Psoas muscle (tissue), 8 donors: ENCODE measurements around the gene ALPK1. TPM values are rescaled to one million over a fixed set of nuclear protein-coding genes. Genes with fewer than 3 reads are reported as not detected.

Source experiments
- ATAC-seq, 4 donors: fragments of 200-7000 bp; cut with Tn5 transposase; one replicate each; pipeline ENCODE4 v1.9.1; 2020; ENCODE audit warnings: moderate library complexity in 3 of 4, mild to moderate bottlenecking in 2 of 4
- DNase-seq, 2 donors: peaks; one replicate each; pipeline ENCODE4 v3.0.0-alpha.2; 2020
- H3K27ac ChIP-seq: fragments of 200-600 bp; one replicate; pipeline ENCODE4 v1.8.0; 2022
- H3K27me3 ChIP-seq, 3 donors: fragments of 200-600 bp in 1 of 3; one replicate each; pipeline versions ENCODE4 v1.6.1 to v1.8.0; 2013 to 2022; ENCODE audit warnings: low read length in 2 of 3, mild to moderate bottlenecking in 2 of 3, moderate library complexity in 1 of 3; ENCODE audit not compliant: insufficient read depth in 3 of 3
- H3K36me3 ChIP-seq, 2 donors: fragments of 200-600 bp in 1 of 2; one replicate each; pipeline versions ENCODE4 v1.6.1 to v1.8.0; 2013 to 2022; ENCODE audit warnings: low read depth in 1 of 2, mild to moderate bottlenecking in 1 of 2, moderate library complexity in 1 of 2; ENCODE audit not compliant: insufficient read depth in 1 of 2
- H3K4me1 ChIP-seq: fragments of 200-600 bp; one replicate; pipeline ENCODE4 v1.8.0; 2022
- H3K4me3 ChIP-seq: fragments of 200-600 bp; one replicate; pipeline ENCODE4 v1.8.0; 2022; ENCODE audit warnings: mild to moderate bottlenecking
- H3K9me3 ChIP-seq: fragments of 200-600 bp; one replicate; pipeline ENCODE4 v1.8.0; 2022
- WGBS, 3 donors: extraction: QIAGEN DNeasy Blood & Tissue Kit; methylation state at CpG; one replicate each; pipeline versions ENCODE4 v1.1.6 to v1.1.7; 2013; 5-methylcytosine and 5-hydroxymethylcytosine counted together
- intact Hi-C, 2 donors: fragments of 100-400 bp; cut with DNase I; formaldehyde crosslinking; loops; one replicate each; pipeline versions ENCODE4 v1.11.0 to v1.14.2; 2022
- polyA plus RNA-seq, 3 donors: library from polyadenylated mRNA; stranded (reverse); fragments of 200-250 nt; gene quantifications; one replicate each; pipeline ENCODE4 v1.2.3, GENCODE V29; 2013
- total RNA-seq, 4 donors: library from RNA; stranded (reverse); fragmentation: NEBNext Ultra II Directional in 2 of 4; extraction: Animal tissue kit (Norgen Biotek cat#: 25700) in 2 of 4; gene quantifications; one replicate each; pipeline versions ENCODE4 v1.2.1 to v1.2.4, GENCODE V29; 2021 to 2023
- TF ChIP-seq, protein P1 (sequence below): fragments of 200-600 bp; IDR thresholded peaks from one replicate; pipeline ENCODE4 v1.8.0; 2022; ENCODE audit warnings: antibody characterized with exemption
- donor health status: healthy with polysubstance abuse.
- donor health status: DM: no; HTN: no; CAD: no; lungs with moderate emphysema.
- donor health status: Bipolar disorder and iron deficiency.
- donor health status: healthy.
- donor health status: DM: yes; HTN: yes; CAD: no.
- donor health status: DM: no; HTN: no; CAD: no.
- donor health status: DM: no; HTN: no; CAD: no.
- donor health status: DM: yes; HTN: yes; CAD: no.

The ALPK1 gene
- total and polyA plus RNA-seq, 7 donors, result 0.72 to 11.0 (median 3.1) TPM

DNA sequence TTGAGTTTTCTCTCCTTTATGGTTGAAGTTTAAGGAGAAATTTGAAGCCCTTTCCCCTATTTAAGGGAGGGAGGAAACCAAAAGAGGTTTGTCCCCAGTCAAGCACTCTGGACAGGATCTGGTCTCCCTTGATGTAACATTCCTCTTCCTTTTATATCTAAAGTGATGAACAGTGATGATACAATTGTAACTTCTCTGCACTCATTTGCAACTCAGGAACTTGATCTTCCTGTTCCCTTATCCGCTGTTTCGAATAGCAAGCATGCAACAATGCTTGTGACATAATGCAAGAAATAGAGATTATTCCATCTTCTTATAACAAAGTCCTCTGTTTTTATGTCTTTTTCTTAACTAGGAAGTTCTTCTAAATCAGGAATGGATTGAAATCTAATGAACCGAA is 18.3 kb downstream of the ALPK1 start:
- Histone ChIP-seq H3K27ac (no peak overlapping the region), H3K4me3 (no peak overlapping the region), H3K9me3 (no peaks in the 10 kb centered on the region), H3K36me3 (no peaks in the 10 kb centered on the region), H3K4me1 (no peaks in the 10 kb centered on the region), H3K27me3 (no peaks in the 10 kb centered on the region)
- ATAC-seq (no peak), DNase-seq (no peak)
- TF ChIP-seq, protein P1, sequence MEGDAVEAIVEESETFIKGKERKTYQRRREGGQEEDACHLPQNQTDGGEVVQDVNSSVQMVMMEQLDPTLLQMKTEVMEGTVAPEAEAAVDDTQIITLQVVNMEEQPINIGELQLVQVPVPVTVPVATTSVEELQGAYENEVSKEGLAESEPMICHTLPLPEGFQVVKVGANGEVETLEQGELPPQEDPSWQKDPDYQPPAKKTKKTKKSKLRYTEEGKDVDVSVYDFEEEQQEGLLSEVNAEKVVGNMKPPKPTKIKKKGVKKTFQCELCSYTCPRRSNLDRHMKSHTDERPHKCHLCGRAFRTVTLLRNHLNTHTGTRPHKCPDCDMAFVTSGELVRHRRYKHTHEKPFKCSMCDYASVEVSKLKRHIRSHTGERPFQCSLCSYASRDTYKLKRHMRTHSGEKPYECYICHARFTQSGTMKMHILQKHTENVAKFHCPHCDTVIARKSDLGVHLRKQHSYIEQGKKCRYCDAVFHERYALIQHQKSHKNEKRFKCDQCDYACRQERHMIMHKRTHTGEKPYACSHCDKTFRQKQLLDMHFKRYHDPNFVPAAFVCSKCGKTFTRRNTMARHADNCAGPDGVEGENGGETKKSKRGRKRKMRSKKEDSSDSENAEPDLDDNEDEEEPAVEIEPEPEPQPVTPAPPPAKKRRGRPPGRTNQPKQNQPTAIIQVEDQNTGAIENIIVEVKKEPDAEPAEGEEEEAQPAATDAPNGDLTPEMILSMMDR, result no peak
- WGBS, 3 donors, result 78 to 91% (median 86%) methylated on average over 3 of the region's 3 CpGs
- intact Hi-C loops, result no loop called here

DNA sequence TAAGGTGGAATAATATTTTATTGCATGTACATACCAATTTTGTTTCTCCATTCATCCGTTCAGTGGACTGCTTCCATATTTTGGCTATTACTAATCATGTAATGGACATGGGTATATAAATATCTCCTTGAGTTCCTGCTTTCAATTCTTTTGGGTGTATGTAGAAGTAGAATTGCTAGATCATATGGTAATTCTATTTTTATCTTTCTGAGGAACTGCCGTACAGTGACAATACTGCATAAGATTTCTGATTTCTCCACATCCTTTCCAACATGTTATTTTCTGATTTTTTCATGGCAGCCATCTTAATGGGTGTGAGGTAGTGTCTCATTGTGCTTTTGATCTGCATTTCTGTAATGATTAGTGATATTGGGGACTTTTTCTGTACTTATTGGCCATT is 19.2 kb downstream of the ALPK1 start:
- Histone ChIP-seq H3K27ac (no peak overlapping the region), H3K36me3 (no peaks in the 10 kb centered on the region), H3K9me3 (no peaks in the 10 kb centered on the region), H3K27me3 (no peaks in the 10 kb centered on the region), H3K4me1 (no peaks in the 10 kb centered on the region), H3K4me3 (no peak overlapping the region)
- 74 to 84% (median 78%) methylated on average over 2 of the region's 2 CpGs for WGBS, 3 donors
- ATAC-seq (no peak), DNase-seq (no peak)
- intact Hi-C loops, result no loop called here
- TF ChIP-seq, protein P1, result no peak

DNA sequence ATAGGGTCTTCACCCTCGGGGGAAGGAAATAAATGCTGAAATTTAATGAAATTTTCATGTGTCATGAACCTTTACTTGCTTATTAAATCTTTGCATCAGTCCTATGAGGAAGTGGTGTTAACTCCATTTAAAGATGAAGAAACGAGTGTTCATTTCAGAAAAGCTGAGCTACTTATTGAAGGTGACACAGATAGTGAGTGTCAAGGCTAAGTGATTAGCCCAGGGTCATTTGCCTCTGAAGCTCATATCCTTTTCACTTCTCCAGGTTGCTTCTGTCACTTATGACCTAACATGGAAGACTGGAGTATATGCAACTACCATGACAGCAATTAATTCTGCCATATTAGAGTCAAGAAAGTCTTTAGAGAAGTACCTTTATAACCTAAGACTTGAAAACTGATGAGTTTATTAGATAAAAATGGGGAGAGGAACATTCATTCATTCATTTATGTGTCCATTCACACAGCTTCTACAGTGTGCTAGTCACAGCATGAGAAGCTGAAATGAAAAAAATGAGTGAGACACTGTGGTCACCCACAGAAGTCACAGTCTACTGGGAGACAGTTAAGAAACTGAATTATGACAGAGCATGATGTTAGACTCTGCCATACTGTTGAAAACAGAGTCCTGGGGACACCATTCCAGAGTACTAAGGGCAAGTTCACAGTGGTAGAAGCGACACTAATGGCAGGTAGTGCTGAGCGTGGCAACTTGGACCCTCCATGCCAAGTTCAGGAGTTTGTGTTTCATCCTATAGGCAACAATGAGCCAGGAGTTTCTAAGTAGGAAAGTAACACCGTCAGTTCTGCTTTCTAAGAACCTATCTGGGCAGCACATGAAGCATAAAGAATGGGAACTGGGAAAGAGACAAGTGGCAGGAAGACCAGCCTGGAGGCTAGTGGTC is 21.3 kb downstream of the ALPK1 start:
- no peaks in the 10 kb centered on the region for H3K27me3 ChIP-seq

DNA sequence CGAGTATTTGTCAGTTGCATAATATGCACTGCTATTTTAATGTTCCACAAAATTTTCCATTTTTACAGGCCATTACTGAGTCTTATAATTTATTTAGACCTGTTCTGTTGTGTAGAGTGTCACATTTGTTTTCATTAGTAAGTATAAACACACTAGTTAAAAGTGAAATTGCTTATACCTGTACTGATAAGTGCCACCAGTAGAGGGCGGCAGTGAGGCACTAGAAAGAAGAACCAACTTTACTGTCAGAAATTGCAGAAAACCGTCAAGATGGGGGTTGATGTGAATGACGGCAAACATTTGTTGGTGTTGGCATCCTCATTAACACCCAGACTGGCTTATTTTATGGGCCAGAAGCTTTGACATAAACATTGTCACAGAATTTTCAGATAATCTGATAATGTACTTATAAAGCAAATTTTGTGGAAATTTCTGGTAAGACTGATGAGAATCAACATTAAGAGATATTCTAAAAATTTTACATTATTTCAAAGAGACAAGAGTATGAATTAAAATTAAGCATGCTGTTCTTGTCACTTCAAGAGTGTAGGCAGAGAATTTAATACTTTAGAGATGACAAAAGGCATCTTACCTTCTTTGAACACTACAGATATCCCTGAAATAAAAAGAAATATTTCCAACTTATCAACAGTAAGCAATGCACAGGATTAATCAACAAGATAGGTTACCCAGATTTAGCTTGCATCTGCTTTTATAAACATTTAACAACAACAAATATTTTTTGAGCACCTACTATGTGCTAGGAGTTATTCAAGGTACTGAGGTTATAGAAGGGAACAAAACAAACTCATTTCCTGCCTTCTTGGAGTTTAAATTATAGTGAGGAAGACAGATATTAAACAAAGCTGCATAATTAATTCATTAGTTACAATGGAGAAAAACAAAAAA is 24.9 kb downstream of the ALPK1 start:
- no peaks in the 10 kb centered on the region for H3K27me3 ChIP-seq
- no peak overlapping the region for H3K27ac ChIP-seq
- ATAC-seq (peak in 1 of 4 donors; percentile 56), DNase-seq (peak; percentile 43 to 68)
- no peaks in the 10 kb centered on the region for H3K4me1 ChIP-seq
- intact Hi-C loops, result loop anchor here (10.0 kb wide), 3 partner anchors 217 to 443 kb away; no protein-coding TSS in a partner anchor
- WGBS, 3 donors, result 21 to 26% (median 23%) methylated on average over 4 of the region's 4 CpGs
- TF ChIP-seq, protein P1, result peak; percentile 84
- H3K9me3 ChIP-seq, result no peaks in the 10 kb centered on the region
- no peaks in the 10 kb centered on the region for H3K36me3 ChIP-seq
- no peak overlapping the region for H3K4me3 ChIP-seq

More for the DNA sequence above, 21.3 kb downstream of the ALPK1 start:
- intact Hi-C loops, result no loop called here
- ATAC-seq, result no peak
- TF ChIP-seq, protein P1, result no peak
- Histone ChIP-seq H3K4me3 (no peak overlapping the region), H3K36me3 (no peaks in the 10 kb centered on the region), H3K27ac (no peak overlapping the region), H3K4me1 (no peaks in the 10 kb centered on the region), H3K9me3 (no peaks in the 10 kb centered on the region)
- DNase-seq, result no peak
- 86 to 91% (median 87%) methylated on average over 5 of the region's 5 CpGs for WGBS, 3 donors
